HG03159 (cell line): ENCODE results near the gene RAB12.
"Not testable (repeated sequence)": the region's sequence is repeated elsewhere in the genome, so short reads cannot be mapped to it uniquely, and the experiment has no call there.

ENCODE experiments used
- ATAC-seq: cut with Tn5 transposase; IDR thresholded peaks from one replicate; pipeline ENCODE4 v1.9.1; 2021; ENCODE audit warnings: mild to moderate bottlenecking, moderate library complexity; ENCODE audit not compliant: unreplicated experiment

The RAB12 gene

GRCh38 chr18:8611916-8612576, 2.8 kb downstream of the RAB12 start:
- ATAC-seq = no peak

GRCh38 chr18:8614875-8615274, 5.6 kb downstream of the RAB12 start:
- ATAC-seq = no peak

GRCh38 chr18:8615397-8616027, 6.3 kb downstream of the RAB12 start:
- ATAC-seq = no peak

DNA sequence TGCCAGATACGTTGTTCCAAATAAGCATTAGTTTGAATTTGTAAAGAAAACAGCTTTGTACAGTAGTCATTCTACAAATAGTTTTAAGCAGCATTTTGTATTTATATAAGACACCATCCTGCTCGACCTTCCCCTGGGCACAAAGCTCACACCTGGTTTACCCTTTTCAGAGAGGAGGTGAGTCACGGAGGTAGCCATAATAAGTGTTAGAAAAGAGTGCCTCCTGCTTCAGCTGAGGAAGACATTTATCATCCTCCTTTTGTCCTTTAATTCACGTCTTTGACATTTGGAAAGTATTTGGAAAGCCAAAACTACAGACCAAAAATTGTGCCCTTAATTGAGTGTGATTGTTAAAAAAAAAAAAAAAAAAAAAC, 6.8 kb downstream of the RAB12 start:
- no peak for ATAC-seq

- ATAC-seq = no peak
Measured at GRCh38 chr18:8617907-8618306, 8.7 kb downstream of the RAB12 start.

GRCh38 chr18:8619041-8619440, 9.8 kb downstream of the RAB12 start:
- ATAC-seq = no peak

- ATAC-seq = no peak
Measured at GRCh38 chr18:8619835-8620577, 10.8 kb downstream of the RAB12 start.

DNA sequence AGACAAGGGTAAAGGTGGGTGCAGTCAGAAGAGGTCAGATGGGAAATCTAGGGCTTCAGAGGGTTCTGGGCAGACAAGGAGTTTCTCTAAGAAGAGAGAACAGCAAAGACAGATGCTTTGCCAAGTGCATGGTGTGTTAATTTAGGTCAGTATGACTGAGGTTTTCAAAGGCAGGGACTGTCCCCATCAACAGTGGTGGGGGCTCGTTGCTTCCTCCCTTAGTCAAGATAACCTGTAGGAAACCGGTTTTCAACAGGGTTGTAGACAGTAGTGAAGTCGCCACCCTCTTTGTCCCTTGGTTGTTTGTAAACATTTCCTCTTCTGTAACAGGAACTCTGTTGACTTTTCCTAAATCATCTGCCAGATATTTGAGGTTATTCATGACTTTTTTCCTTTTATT, 11.6 kb downstream of the RAB12 start:
- no peak for ATAC-seq

GRCh38 chr18:8622625-8623024, 13.4 kb downstream of the RAB12 start:
- not testable (repeated sequence) for ATAC-seq

DNA sequence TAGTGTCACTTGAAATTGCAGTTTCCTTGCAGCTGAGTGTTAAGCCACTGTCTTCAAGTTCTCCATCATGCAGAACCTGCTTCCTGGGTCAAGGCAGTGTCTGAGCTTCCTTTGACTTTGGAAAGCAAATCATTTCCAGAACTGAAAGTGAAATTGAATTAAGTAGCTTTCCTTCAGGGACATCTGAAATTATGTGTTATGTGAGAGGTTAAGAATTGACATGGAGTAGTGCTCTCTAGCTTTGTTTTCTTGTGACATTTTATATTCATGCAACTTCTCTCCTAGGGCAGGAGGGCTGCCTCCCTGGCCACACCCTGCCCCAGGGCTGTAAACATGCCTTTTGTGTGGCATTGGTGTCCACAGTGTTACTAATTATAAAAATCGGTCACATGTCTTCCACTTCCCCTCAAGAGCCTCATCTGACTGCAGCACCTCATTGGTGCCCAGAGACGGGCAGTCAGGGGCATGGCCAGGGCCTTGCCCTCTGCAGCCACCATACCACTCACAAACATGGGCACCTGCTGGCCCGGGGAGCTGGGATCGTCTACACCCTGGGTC, 14.4 kb downstream of the RAB12 start:
- ATAC-seq = peak; percentile 79

GRCh38 chr18:8625461-8626092, 16.3 kb downstream of the RAB12 start:
- ATAC-seq = no peak

DNA sequence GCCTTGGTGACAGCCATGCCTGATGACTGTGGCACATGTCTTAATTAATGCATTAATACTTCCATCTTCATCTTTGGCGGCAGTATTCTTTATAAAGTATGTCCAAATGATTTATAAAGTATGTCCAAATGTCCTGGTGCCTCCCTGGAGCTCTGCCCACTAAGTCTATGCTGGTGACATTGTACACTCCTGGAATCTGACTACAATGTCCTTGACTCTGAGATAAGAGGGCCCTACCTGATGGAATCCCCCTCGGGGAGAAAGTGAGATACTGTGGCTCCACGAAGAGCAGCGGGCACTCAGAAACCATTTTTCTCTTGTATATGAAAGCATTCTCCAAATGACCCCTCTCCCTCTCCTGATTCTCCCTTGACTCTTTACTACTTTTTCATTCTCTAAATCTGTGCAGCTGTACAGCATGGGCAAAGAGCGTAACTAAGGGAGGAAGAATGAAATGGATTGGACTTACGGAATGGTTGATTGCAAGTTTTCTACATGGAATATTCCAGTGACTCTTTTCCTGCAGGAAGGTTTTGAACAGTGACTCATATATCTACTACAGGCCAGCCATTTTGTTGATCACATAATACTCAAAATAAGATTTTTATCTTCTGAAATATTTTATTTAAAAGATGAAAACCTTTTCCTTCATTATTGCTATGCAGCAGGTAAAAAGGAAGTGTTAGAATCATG, 17.3 kb downstream of the RAB12 start:
- no peak for ATAC-seq

- no peak for ATAC-seq
Measured at GRCh38 chr18:8627107-8627472, 17.9 kb downstream of the RAB12 start.

GRCh38 chr18:8627540-8627939, 18.3 kb downstream of the RAB12 start:
- ATAC-seq = no peak

DNA sequence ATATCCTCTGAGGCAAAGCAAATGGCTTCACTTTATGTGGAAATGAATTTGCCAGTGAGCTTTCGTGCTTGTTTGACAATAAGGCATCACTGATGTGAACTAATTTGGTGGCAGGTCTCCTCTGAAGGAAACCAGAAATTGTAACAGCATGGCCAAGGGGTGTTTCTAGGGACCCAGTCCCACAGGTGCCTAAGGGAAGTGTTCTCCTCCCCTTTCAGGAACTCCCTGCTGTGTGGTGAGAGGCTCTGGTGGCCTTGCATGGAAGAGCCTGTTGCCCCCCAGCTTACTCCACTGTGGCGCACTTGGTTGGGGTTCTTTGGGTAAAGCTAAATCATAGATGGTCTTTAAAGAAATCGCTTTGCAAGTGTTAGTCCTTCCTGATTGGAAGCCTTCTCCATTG, 20.4 kb downstream of the RAB12 start:
- ATAC-seq = no peak

DNA sequence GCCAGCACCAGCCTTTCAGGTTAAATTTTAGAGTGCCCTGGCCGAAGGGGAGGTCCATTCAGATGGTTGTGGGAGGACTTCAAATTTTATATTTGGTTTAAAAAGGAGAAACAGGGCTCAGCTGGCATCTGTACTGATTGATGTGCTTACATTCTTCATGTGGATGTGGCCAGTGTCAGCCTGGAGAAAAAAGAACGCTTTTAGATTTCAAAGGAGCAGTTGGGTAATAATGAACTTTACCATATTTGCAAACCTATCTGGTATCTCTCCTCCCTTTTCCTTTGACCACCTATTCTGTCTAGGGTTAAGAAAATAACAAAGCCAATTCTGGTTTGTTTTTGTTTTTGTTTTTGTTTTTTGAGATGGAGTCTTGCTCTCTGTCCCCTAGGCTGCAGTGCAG, 21.3 kb downstream of the RAB12 start:
- no peak for ATAC-seq

- ATAC-seq = no peak
Measured at GRCh38 chr18:8631265-8631664, 22.0 kb downstream of the RAB12 start.

- no peak for ATAC-seq
Measured at GRCh38 chr18:8632386-8632785, 23.1 kb downstream of the RAB12 start.

DNA sequence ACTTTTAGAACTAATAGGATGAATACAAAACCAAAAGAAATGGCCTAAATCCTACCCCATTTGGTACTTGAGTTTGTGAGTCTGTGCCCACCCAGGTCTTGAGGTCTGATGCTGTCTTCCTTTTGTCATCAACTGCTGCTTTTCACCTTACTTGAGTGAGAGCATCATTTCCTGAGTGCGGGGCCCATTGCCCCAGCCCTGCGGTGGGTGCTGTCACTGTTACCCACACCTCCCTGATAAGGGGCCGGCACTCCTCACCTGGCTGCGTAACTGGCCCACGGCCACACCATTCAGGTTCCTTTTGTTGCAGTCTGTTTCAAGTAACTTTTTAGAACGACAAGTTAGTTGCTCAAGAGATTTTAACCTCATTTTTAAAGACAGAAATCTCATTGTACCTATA, 25.3 kb downstream of the RAB12 start:
- ATAC-seq = no peak

GRCh38 chr18:8635087-8635486, 25.9 kb downstream of the RAB12 start:
- no peak for ATAC-seq

GRCh38 chr18:8639762-8640161, 30.5 kb downstream of the RAB12 start:
- no peak for ATAC-seq
